GM19455 (cell line): ENCODE measurements around the gene DDIT4.

Experiments used
- ATAC-seq: cut with Tn5 transposase; IDR thresholded peaks from one replicate; pipeline ENCODE4 v1.9.1; 2021; ENCODE audit not compliant: unreplicated experiment

DDIT4 gene

DNA sequence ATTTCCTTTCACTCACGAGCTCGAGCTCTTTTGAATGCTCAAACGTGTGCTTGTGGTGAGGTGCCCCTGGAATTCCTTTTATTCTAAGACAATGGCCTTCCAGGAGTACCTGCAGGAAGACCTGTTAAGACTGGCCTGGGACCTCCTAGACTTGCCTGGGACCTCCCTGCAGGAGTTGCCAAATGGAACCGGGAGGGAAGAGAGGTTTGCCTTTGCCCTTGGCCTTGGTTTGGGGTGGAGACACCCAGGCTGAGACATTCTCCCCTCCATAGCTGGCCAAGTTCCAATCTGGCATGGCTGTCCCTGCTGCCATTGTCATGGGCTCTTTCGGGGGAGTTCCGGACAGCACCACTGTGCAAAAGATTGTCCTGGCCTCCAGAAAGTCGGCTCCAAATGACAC, 41.3 kb downstream of the DDIT4 start:
- no peak for ATAC-seq

GRCh38 chr10:72315611-72316385, 42.1 kb downstream of the DDIT4 start:
- ATAC-seq: no peak

- ATAC-seq: no peak
Measured at GRCh38 chr10:72316386-72316700, 42.6 kb downstream of the DDIT4 start.

DNA sequence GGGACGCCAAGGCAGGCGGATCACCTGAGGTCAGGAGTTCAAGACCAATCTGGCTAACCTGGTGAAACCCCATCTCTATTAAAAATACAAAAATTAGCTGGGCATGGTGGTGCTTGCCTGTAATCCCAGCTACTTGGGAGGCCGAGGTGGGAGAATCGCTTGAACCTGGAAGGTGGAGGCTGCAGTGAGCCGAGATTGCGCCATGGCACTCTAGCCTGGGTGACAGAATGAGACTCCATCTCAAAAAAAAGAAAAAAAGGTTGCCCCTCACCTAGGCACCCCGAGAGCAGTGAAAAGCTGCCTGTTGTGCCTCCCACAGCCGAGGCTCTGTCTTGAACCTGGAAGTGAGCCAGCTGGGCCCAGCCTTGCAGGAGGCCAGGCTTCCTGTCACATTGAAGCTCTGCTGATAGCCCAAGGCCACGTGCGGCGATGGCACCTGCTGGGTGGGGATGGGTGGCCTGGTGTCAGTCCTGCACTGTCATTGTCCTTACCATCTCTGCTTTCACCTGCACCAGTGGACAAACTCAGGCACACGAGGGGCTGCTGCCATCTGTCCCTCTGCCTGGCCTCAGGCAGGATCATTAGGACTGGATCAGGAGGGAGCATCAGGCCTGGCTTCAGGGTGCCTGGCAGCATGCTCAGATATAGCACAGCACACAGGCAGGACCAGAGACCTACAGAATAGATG, 43.2 kb downstream of the DDIT4 start:
- ATAC-seq: no peak

- no peak for ATAC-seq
Measured at GRCh38 chr10:72318418-72319262, 44.9 kb downstream of the DDIT4 start.

DNA sequence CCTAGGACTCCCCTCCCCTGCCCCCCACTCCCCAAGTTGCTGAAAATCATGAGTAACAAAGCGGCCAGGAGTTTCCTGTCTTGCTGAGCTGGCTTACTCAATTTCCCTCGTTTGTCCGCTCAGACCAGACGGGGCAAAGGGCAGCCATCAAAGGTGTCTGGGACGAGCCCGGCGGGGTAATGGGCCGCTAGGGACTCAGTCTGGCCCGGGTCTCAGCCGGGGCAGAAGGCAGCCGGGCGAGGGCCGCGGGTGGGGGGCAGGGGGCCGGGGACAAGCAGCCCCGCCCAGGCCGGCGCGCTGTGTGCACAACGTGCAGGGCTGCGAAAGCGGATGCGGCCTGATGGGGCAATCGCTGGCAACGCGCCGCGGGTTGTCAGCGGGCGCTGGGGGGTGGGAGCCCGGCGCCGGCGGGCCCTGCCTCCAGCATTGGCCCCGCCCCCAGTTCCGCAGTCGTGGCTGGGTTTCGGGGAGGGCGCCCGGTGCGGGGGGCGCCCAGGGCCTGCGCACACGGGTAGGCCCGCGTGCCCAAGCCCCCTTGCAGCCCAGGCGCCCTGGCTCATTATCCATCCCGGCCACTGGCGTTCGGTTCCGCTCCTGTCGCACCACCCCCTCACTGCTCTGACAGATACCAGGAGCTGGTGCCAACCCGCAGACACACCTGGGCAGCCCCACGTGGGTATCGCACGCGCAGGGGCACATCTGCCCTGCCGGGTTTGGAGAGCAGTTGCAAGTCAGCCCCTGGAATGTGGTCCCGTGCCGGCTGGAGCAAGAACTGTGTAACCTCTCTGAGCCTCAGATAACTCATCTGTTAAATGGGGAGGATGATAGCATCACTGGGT, 45.9 kb downstream of the DDIT4 start:
- ATAC-seq: peak; percentile 61

DNA sequence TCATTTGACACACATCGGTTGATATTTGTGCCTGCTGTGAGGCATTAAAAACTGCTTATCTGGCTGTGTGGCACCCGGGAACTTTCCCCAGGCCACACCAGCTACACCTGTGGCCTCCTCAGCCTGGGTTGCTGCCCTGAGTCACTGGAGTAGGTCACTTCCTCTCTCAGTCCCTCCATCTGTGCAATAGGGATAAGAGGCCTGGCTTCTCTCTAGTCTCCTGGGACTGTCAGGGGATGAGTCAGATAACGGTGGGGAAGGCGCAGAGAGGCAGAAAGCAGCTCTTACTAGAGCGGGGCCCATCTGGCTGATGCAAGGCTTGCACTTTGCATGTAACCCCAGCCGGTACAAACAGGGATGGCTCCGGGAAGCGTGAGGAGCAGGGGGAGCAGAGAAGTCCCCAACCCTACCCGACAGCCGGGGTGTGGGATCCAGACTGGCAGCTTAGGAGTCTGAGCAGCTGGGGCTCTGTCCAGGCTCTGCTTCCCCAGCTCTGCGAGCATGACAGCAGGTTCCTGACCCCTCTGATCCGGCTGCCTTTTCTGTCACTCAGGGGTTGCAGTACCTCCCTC, 47.0 kb downstream of the DDIT4 start:
- ATAC-seq: peak; percentile 51

- ATAC-seq: no peak
Measured at GRCh38 chr10:72321248-72322029, 47.7 kb downstream of the DDIT4 start.

DNA sequence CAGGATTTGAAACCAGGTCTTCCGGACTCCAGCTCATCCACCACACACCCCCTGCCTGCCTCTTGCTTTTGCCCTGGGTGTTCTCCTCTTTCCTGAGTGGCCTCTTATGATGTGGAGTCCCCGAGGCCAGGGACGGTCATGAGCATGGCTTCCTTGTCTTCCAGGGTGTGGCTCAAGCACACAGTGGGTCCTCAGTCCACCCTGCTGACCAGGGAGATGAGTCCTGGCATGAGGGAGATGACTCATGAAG, 48.2 kb downstream of the DDIT4 start:
- ATAC-seq: no peak

DNA sequence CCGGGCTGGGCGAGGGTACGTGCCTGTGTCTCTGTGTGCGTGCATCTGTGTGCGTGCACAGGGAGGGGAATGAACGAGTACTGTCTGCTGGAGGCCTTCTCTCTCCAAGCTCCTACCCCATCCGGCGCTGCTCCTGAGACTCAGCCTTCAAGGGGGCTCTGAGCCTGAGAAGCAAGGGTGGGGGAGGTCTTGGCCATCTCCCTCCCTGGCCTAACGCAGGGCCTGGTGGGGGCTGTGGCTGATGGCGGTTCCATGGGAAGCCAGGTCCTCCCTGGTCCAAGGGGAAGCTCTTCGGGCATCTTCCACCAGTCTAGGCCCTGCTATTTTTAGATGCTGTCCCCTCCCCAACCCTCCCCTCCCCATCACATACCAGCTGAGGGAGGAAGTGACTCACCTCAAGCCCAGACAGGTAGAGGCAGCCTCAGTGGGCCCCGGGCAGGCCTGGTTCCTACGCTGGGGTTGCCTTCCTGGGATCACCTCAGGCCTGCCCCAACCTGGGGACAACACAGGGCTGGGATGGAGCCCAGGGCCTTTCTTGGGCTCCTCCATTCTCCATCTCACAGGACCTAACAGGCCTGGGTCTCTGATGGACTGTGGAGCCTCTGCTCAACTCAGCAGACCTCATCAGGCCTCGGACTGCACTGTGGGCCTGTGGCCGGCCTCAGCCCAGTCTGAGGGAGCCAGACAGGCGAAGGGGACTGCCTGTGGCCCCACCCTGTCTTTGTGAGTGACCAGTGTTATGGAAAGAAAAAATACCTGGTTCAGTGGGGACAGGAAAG, 48.7 kb downstream of the DDIT4 start:
- no peak for ATAC-seq

GRCh38 chr10:72323108-72323749, 49.5 kb downstream of the DDIT4 start:
- ATAC-seq: no peak

DNA sequence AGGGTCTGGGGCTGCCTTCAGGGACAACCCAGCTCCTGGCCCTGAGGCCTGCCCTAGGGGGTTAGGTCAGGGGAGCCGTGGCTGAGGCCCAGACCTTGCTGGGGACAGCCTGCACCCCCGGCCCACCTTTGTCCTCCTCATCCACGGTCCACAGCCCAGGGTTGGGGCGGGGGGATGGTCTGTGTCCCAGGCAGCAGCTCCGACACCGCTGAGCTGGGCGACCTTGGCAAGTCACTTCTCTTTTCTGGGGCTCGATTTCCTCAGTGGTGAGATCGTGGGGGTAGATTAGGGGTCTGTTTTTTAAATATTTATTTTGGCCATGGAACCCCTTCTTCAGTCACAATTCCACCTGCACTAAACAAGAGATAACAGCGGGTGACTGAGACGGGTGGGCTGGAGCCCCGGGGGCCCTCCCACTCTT, 50.1 kb downstream of the DDIT4 start:
- no peak for ATAC-seq
